Measurements from ENCODE around the gene KIF15.

Gene KIF15

GRCh38 chr3:44877333-44877732, 115.7 kb downstream of the KIF15 start:
- DNase-seq (ENCODE audit: low spot score), result no peak

DNA sequence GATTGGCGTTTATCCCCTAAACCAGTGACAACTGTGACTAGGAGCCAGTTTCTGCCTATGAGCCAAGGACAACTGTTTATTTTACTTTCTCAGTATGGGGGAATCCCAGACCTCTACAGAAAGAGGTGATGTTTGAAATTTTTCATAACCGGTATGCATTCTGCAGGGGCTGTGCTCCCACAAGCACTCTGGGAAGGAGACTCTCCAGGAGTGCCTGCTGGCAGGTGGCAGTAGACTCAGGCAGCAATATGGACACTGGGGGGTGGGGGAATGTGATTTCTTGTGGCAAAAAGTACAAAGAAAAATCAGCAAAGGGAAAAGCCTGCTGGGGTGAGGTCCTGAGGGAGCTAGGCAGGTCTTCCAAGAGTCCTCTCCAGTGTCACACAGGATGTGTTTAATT, 118.7 kb downstream of the KIF15 start:
- no peak for DNase-seq (ENCODE audit: low spot score)

DNA sequence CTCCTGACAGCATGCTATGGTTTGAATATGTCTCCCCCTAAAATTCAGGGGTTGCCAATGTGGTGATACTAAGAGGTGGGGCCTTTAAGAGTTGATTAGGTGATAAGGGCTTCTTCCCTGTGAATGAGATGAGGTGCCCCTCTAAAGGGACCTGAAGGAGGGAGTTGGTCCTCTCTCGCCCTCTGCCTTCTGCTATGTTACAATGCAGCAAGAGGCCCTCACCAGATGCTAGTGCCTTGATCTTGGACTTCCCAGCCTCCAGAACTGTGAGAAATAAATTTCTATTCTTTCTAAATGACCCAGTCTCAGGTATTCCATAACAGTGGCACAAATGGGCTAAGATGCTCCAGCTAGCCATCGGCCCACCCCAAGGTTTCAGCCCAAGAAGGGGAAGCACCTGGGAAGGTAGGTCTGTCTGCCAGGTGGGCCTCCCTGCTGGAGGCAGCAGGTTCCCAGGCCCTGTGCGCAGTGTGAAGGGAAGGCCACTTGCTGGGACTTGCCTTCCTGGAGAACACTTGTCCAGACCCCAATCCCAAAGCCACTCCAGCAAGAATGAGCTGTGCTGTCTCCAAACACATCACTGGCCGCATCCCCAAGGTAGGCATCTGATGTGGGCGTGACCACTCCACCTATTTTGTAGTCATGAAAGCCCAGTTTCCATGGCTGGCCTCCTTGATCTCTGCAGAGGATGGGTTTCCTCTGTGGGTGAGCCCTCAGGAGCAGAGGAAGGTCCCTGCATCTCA, 121.8 kb downstream of the KIF15 start:
- DNase-seq (ENCODE audit: low spot score), result no peak

- no peak for DNase-seq (ENCODE audit: low spot score)
These were observed 122.4 kb downstream of the KIF15 start for GRCh38 chr3:44883999-44884431.

DNA sequence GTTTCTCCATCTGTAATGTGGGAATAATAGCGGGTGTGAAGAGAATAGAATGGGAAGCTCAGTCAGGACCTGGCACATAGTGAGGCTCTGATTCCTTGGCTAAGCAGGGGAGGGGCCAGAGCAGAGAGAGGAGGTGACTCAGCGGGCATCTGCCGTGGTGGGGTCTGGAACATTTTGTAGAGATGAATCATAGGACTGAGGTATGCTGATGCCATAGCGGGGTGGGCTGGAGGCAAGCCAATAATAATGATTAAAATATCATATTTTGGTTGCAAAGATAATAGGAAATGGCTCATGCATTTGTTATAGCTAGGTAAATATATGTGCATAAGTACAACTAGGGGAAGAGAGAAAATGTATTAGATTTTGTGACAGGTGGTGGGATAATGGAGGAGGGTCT, 124.0 kb downstream of the KIF15 start:
- DNase-seq (ENCODE audit: low spot score), result no peak

- DNase-seq (ENCODE audit: low spot score), result no peak
These were observed 125.0 kb downstream of the KIF15 start for GRCh38 chr3:44886561-44886960.

- DNase-seq (ENCODE audit: low spot score), result no peak
These were observed 125.5 kb downstream of the KIF15 start for GRCh38 chr3:44887101-44887500.

- peak; percentile 52 for DNase-seq (ENCODE audit: low spot score)
These were observed 128.7 kb downstream of the KIF15 start for GRCh38 chr3:44890258-44890657.

DNA sequence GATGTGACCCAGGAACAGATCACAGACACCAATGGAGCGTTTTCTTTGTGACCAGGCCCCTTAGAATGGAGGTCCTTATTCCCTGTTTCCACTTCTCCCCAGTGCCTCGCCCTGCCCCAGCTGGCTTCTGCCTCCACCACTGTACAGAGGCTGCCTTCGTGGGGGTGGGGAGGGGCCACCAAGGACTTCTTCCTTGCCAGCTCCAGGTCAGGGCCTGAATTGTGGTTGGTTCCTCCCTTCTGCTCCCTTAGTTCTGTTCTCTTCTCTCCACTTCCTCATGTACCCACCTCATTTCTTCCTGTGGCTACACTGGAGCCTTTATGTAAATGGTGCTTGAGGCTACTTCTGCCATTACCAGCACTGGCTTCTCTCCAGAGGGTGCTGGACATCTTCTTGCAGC, 129.3 kb downstream of the KIF15 start:
- no peak for DNase-seq (ENCODE audit: low spot score)

GRCh38 chr3:44892689-44893088, 131.1 kb downstream of the KIF15 start:
- no peak for DNase-seq (ENCODE audit: low spot score)

DNA sequence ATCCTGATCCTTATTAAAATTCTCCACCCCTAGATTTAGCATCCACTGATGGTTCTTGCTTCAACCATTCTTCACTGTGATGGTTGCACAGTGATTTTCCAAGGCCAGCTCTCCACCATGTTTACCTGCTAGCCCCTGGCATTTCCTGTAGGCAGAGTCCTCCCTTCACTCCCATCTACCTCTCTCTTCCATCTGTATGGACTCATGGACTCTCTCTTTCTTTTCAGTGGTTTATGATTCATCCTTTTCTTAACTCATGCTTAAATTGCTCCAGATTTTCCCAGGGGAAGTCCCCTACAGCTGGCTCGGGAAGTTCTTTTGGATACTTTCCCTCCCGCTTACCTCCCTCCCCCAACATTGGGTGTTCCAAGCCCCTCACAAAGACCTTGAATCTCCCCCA, 131.5 kb downstream of the KIF15 start:
- DNase-seq (ENCODE audit: low spot score), result no peak

GRCh38 chr3:44894485-44894884, 132.9 kb downstream of the KIF15 start:
- DNase-seq (ENCODE audit: low spot score), result no peak

DNA sequence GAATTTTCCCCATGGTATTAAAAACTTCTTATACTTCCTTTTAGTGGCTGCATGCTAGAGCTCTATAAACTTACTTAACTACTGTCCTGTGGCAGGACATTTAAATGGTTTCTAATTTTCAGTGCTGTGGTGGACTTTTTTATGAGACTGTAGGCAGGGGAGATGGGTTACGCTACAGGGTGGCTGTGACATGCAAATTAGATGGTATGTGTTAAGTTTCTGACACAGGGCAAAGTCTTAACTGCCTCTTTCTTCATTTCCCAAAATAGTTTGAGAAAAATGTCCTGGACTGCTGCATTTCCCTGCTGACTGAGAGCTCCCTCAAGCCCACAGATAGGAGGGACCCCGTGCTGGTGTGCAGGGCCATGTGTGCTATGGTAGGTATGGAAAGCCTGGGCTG, 134.8 kb downstream of the KIF15 start:
- DNase-seq (ENCODE audit: low spot score), result no peak

DNA sequence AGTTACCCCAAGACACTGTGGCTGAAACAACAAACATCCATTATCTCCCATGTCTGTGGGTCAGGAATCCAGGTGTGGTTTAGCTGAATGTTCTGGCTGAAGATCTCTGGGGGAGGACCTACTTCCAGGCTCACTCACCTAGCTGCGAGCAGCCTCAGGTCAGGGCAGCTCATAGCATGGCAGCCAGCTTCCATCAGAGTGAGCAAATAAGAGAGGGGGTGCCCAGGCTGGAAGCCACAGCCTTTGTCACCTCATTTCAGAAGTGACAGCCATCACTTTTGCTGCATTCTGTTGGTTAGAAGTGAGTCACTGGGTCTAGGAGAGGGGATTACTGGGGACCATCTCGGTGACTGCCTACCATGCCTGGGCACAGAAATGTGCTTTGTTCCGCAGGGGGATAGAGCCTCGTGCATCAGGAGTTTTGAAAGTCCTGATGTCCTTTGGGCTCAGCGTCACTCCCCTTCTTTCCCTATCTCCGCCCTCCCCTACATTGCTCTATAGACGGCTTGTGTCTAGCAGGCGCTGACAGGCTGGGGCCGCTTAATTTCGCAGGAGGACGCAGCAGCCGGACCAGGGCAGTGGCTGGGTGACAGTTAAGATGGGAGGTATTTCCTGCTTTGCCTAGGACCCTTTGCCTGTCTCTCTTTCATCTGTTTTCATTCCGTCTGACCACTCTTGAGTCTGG, 138.2 kb downstream of the KIF15 start:
- DNase-seq (ENCODE audit: low spot score), result peak; percentile 55

GRCh38 chr3:44902628-44903027, 141.0 kb downstream of the KIF15 start:
- DNase-seq (ENCODE audit: low spot score), result no peak

Data from ecto neural progenitor cell (in vitro differentiated cells).